ENCODE results near the gene PRRT4.

Gene PRRT4

DNA sequence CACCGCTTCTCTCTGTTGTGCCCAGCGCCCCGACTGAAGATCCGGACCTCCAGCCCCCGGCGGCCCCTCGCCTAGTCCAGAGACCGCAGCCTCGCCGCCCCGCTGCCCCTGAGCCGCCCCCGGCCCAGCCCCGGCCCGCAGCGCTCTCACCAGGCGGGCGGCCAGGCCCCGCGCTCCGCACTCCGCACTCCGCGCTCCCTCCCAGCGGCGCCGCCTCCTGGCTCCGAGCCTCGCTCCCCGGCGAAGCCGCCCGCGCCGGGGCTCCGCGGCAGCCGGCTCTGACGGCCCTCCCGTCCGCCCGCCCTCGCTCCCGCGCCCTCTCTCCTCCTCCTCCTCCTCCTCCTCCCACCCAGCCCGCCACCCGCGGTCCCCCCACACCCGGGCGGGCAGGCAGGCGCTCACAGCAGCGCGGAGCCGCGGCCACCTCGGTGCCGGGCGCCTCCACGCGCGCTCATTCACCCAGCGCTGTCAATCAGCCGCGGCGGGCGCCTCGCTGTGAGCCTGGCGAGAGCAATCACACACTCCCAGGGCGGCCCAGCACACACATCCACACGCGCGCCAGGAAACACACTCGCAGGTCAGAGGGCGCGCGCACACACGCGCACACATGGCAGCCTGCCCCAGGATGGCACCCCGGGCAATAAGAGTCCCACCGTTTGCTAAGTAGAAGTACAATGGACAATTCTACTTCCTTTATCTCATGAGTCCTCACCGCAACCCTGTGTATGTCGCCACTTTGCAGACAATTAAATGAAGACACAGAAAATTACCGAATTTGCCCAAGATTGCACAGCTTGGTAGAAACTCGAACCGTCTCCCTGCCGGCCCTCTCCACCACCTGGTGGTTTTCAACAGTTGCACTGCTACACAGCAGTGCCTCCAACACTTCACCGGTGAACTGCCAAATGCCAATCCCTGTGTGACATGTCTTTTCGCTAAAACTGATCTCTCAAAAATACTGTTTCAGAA lies at the start of gene PRRT4:
PRRT4 (minus strand) TSS at position 280 of the 969 bp plus-strand sequence.
- peak; percentile 63 for DNase-seq

DNA sequence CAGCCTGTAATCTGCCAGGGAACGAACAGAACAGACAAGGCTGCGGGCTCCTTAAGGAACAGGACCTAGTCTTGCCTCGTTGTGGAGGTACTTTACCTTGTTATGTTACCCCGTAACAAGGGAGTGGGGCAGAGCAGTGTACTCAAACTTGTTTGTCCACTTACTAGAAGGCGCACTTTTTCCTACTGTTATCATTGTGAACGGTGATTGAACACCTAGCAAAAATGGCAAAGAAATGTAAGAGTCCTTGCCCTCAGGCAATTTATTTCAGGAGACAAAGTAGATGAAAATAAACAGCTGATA lies 48.9 kb upstream of the PRRT4 start:
- no peak for DNase-seq

DNA sequence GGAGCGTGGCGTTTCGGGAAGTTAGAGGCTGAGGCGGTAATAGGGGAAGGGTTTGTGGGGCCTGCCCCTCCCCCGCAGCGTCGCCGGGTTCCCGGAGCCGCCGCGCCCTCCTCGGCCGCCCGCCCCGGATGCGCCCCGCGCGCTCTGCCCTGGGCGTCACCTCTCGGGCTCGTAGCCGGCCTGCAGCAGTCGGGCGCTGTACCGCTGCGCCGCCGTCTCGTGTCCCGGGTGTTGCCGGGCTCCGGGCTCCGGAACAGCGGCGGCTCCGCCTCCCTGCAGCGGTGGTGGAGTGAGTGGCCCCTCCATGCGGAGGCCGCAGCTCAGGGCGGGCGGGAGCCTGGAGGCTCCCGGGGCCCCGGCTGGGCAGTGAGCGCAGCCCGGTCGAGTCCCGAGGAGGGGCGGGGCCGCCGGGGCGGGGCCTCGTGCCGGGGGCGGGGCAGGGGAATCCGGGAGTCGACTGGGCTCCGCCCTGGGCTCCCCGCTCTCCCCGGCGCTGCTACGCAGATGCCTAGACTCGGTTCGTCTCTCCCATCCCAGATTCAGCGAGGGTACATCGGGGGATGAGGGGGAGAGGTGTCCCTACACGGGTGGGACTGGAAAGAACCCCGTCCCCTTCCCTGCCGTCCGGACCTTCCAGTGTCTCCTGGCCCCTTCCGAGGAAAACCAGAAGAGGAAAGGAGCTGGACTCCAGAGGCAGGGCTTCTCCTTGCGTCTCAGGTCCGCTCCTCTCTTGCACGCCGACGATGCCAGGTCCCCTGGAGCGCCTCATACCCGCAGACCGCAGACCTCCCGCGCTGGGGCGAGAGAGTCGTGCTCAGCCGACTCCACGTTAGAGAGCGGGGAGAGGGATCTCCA lies 48.3 kb upstream of the PRRT4 start, which contains the start of gene IMPDH1:
IMPDH1 (minus strand) TSS at position 387 of the 855 bp plus-strand sequence; CDS start at position 306, 81 bp downstream.
- DNase-seq, result peak; percentile 79

DNA sequence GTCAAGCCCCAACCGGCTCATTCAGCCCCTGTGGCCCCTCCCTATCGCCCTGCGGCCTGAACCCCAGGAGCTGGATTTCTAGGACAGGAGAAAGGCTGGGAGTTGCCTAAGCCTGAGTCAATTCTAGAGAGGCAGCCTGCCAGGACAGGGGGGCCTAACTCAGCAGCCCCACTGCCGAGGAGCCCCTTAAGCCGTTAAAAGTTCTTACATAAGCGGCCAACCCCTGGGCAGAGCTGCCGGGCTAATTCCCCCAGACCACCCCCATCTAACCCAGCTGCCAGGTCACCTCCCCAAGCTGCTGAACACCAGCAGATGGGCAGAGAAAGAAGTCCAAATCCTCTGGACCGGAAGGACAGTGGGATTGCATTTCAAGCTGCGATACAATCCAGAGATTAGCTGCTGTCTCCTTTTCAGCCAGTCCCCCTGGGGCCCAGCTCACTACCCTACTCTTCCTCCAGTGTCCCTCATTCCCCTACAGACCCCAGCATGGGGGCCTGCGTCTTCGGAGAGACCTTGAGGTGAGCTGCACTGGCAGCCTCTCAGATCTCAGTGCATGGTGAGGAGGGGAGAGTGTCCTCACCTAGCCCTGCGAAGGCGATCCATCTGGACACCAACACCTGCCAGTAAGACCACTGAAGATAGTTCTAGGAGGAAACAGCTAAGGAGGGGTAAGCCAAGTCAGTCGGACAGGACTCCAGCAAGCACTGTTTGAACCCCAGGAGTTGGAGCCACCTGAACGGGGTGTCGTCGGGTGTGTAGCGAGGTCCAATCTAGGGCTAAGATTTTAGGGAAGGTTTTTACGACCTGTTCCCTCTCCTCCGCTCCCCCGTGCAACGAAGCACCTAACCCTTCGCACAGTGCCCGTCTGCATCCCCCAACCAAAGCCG lies 47.5 kb upstream of the PRRT4 start:
- no peak for DNase-seq

DNA sequence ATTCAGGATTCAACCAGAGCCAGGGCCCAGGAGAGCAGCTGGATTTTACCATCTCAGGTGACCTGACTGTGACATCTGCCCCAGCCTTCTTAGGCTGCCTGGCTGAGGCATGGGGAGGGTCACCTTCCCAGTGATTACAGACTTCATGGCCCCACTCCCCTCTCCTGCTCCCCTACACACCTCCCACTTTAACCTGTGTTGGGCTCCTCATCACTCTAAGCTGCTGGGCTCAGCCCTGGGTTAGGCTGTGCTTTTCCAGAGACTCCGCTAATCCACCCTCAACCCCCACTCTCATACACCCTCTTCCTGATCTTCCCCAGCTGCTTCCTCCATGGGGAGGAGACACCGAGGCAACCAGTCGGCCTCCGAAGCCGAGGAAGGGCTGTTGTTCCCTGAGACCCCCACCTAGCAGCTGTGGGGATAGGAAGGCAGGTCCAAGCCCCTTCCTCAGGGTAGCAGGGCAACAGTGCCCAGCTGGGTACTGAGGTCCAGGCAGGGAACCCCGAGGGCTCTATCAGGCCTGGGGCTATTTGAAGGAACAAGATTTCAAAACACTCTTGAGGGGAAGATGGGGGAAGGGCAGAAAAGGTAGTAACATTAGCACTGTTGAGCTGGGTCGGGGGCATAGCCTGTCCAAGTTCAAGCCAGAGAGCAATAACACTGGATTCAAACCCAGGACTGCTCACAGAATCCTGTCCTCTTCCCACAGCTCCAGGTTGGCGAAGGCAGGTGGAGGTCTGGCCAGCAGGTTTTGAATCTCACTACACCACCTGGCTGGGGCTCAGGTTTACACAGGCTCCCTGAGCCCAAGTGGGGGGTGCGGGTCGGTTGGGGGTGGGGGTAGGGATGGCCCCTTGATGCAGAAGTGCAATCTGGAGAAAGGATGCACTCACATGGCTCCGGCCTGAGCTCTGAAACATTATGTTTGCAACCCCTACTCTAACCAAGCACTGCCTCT lies 46.5 kb upstream of the PRRT4 start:
- no peak for DNase-seq

DNA sequence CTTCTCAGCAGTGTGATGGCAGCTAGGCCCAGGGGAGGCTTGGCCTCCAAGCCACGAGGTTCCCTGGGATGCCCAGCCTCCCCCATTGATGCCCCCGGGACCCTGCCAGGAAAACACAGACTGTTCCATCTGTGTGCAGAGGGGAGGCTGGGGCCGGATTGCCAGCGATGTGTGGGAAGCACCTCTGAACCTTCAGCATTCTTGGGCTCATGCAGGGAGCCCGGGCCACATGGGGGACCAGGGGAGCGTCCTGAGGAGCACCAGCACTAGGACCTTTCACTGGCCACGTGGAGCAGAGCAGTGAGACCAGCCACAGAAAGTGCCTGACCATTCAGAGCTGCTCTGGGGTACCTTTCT lies 45.7 kb upstream of the PRRT4 start:
- DNase-seq, result no peak

DNA sequence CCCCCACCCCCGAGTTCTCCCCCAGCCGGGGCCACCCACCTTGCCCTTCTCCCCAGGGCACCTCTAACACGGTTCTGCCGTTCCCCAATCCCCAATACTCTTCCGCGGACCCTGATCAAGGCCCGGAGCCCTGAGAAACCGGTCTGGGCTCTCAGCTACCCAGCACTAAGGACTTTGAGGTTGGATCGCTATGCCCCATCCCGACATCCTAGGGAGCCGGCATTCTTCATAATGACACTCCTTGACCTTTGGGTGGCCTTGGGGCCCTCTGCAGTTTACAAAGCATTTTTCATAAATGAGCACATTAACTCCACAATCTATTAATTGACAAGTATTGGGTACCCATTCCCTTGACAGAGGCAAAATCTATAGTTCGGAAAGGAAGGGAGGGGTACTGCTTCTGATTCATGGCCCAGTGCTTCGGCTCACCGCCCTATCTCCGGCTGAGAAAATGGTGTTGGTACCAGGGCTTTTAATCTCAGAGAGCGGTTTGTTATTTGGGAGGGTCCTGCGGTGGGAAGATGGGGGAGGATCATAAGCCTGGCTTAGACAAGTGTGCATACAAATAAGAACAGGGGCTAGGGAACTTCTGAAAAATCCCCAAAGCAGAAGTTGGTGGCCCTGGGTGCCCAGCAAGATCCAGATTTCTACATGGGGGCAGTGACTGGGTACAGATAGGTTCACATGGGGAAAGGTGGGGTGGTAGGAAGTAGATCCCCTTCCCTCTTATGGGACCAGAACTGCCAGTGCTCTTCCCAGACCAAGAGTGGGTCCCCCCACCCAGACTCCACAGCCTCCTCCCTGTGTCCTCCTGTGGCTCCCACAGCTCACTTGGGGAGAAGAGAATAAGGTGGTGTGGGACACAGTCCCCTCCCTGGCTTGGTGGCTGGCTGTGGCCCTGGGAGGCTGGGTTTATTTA lies 45.1 kb upstream of the PRRT4 start:
- no peak for DNase-seq

DNA sequence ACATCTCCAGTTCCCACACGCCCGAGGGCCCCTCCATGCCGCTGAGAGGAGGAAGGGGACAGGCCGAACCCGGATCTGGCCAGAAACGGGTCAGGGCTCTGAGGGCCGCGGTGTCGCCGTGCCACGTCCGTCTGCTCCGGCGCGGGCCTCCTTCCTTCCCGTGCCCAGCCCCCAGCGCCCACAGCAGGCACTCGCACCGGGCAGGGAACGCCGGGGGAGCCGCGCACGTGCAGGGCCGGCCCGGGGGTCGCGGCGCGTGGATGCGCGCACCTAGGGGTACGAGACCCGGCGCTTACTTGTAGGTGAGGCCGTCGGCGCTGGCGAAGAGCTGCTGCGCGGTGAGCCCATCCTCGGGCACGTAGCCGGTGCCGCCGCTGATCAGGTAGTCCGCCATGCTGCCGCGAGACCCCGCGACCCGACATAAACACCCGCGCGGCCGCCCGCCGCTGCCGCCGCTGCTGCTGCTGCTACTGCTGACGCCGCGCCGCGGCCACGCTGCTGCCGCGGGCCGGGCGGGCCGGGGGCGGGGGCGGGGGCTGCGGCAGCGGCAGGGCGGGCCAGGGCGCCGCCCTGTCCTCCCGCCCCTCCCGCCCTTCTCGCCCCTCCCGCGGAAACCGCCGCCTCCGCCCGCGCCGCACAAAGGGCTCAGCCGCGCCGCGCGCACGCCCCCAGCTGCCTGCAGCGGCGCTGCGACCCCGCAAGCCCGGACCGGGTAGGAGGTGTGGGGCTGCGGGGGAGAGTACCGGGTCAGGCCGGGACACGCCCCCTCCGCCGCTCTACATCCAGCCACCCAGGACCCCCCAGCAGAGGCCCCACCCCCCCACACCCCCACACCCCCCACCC lies 44.2 kb upstream of the PRRT4 start:
- peak; percentile 77 for DNase-seq

DNA sequence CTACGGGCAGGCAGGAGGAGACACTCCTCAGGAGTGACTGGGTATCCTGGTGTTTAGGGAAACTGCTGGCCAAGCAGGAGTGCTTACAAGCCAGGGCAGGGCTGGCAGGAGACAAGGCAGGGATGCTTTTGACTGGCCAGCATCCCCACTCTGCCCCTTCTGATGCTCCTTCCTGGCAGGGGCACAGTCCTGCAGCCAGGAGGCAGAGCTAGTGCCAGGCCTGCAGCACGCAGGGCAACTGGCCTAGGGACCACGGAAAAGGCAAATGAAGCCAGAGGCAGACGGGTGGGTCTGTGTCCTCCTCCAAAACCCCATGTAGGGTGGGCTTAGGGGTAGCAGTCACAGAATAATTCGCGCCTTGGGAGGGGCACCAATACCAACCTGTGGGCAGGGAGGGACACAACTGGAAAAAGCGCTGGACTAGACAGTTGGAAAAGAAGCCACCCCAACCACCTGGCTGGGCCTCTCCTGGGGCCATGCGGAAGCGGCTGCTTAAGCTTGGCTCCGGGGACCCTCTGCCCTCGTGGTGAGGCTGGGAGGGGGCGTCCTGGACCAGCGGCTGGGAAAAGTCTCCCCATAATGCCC lies 43.5 kb upstream of the PRRT4 start:
- DNase-seq, result peak; percentile 51

DNA sequence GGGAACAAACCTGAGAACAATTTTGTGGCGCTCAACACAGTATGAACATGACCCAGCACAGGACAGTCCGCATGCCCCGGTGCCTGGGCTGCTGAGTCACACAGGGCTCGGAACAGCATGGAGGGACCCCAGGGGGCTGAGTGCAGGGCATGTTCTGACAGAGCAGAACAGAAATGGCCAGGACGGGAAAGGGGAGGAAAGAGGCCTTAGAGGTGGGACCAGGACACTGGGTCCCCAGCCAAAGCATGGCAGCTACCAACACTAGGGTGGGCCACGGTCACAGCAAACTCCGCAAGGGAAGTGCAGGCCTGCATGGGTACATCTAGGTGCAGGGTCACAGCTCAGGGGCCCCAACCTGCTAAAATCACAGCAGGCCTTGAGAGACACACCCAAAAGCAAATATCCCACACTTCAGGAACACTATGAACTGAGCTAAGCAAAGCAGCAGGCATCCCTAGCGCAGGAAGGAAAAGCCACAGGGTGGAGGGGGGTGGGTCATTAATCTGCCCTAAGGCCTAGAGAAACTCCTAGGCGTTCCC lies 42.7 kb upstream of the PRRT4 start:
- DNase-seq, result no peak

DNA sequence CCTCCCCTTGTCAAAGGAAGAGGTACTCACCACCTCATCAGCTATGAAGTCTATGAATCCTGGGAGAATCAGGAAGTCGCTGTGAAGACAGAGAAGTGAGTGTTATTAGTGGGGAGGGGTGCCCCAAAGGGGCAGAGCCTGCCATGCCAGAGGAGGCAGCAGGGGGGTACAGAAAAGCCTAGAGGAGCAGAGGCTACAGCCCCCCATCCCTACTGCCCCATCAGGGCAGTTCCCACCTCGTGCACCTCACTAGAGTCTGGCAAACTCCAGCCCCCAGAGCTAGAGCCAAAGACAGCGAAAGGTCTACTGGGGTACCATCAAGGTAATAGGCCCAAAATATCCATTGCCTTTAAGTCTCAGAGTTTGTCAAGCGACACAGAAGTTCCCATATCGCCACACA lies 42.2 kb upstream of the PRRT4 start:
- no peak for DNase-seq

DNA sequence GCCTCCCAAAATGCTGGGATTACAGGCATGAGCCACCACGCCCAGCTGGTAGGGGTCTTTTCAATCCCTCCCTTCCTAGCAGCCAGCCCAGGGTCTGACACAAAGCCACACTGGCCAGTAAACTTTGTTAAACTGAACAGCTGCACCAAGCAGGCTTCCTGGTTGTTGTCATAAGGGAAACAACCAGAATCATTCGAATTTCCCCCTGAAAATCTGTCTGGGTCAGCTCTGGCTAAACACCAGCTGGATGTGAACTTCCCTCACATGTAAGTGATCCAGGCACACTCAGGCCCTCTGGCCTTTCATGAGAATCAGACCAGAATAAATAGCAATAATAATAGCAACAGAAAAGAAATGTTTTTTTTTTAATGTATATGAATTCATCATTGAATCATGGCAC lies 40.9 kb upstream of the PRRT4 start:
- DNase-seq, result no peak

DNA sequence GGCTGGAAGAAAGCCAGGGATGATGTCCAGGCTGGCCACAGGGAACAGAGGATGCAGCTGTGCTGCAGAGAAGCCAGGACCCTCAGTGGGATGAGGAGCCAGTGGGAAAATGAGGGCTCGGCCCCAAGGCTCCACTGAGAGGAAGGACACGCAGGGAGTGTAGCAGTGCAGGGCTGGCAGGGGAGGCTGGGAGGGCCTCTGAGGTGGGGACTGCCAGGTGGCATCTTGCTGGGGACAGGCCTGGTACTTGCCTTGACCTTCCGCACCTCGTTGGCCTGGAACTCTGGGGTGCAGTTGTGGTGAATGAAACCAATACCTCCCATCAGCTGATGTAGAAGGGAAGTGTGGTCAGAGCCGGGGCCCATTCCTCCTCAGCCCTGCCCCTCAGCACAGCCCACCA lies 39.1 kb upstream of the PRRT4 start:
- no peak for DNase-seq

DNA sequence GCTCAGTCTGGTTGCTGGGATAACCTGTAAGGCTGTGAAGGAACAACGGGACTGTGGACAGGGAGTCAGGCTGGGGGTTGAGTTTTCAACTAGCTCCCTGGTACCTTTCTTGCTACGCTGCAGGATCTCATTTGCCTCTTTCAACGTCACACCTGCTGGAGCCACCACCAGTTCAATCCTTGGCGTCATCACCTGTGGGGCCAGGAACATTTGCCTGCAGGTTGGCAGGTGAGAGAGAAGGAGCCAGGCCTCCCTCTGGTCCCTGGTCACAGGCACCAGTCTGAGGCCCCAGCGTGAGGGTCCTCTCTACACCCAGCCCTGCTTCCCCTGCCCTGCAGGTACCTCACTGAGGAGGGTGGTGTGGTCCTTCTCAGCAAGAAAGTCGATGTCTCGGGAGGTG lies 38.5 kb upstream of the PRRT4 start:
- no peak for DNase-seq

DNA sequence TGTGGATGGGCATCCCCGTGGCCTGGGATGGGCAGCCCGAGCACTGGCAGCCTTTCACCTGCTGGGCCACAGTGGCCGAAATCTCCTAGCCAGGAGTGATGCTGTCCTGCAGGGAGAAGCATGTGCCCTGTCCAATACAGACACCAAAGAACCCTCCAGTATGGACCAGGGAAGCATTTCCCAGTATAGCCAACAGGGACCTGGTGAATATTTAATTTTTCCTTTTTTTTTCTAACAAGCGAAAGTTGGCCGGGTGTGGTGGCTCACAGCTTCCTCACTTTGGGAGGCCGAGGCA lies 37.3 kb upstream of the PRRT4 start:
- no peak for DNase-seq

DNA sequence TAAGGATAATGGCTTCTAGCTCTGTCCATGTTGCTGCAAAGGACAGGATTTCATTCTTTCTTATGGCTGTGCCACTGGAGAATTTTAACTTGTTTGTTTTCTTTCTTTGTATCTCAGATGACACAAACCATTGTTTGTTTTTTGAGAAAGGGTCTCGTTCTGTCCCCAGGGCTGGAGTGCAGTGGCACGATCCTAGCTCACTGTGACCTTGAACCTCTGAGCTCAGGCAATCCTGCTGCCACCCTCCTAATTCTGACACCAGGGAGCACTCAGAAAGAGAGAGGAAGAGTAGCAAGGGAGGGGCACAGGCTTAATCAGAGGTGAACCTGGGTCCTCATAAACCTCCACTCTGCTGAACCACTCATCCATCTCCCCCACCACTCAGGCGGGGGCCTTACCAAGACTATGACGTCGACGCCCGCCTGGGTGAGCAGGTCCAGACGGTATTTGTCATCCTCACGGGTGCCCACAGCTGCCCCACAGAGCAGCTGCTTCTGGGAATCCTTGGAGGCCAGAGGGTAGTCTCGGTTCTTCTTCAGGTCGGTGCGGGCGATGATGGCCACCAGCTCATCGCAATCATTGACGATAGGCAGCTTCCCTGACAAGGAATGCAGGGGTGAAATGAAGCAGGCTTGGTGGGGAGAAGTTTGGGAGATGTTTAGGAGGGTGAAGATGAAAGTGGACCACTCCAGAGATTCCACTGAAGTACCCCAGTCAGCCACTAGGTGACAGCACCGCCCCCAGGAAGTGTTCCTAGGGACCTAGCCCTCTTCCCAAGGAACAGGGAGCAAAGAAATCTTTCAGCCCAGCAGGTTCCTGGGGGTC lies 36.7 kb upstream of the PRRT4 start:
- peak; percentile 54 for DNase-seq

DNA sequence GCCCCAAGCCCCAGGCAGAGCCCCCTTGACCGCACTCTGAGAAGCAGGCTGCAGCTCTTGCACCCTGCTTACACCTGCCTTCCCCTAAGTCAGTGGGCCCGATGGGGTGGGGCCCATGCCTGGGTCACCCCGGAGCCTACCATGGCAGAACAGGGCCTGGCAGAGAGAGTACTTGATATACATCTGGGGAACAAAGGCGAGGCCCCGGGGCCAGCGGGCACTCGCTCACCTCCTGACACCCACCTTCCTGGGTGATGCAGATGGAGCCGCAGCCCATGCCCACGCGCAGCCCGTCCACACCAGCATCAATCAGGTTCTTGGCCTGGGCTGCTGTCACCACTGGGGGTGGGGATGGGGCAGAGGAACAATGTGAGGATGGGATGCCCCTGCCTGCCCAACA lies 34.9 kb upstream of the PRRT4 start:
- DNase-seq, result no peak

DNA sequence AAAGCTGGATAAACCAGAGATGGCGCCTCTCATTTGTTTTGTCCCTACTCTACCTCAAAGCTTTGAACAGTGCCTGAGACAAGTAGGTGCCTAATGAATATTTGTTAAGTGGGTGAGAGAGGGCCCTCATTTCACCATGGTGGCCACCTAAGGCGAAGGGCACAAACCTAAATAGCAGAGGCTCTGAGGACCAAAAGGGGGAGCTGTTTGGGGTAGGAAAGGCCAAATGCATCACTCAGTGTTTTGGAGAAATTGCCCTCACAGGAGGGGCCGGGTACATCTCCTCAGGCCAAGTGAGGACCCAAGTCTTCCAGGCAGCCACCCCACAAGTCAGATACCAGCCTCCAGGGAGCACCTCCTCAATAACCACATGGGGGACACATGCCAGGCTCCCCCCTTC lies 34.3 kb upstream of the PRRT4 start:
- DNase-seq, result no peak

Measured in hematopoietic multipotent progenitor cell treated with erythropoietin and hydrocortisone succinate and interleukin-3 and kit ligand, for 6 days (in vitro differentiated cells).